SK-N-SH (cell line): ENCODE data around the gene HNF1A. TPM values are rescaled to one million over a fixed set of nuclear protein-coding genes. Genes with fewer than 3 reads are reported as not detected.

Experiments used
- CTCF ChIA-PET: fragments of 300-600, 350-600 bp; formaldehyde crosslinking; extraction: SDS; loops from one replicate; lab custom pipeline; 2021; lab: Yijun Ruan, JAX
- POLR2A ChIA-PET: fragments of 350-600 bp; sonication (Branson Sonifier 250); formaldehyde crosslinking; extraction: SDS; loops from one replicate; lab custom pipeline; 2020; ENCODE audit warnings: antibody characterized with exemption, inconsistent platforms; lab: Yijun Ruan, JAX
- DNase-seq: peaks from one replicate; pipeline ENCODE4 v3.0.0; 2012
- H2AFZ ChIP-seq: fragments of 200-600 bp; sonication (generic); 2 replicates; pipeline ENCODE4 v1.8.1; 2016; ENCODE audit warnings: antibody characterized with exemption, mild to moderate bottlenecking, low read depth
- H3F3A ChIP-seq: fragments of 200-600 bp; sonication (generic); replicated peaks from 2 replicates; pipeline ENCODE3; 2016; ENCODE audit warnings: antibody characterized with exemption, mild to moderate bottlenecking; ENCODE audit not compliant: insufficient read depth
- H3K27ac ChIP-seq, 2 experiments: fragments of 200-500 bp in 1 of 2; fragments of 200-600 bp in 1 of 2; sonication (Bioruptor generic) in 1 of 2; sonication (generic), shearing (Covaris generic) in 1 of 2; 2 replicates each; pipeline versions ENCODE4 v1.5.1 to v1.6.1; 2014 to 2016; ENCODE audit warnings: low read depth in 2 of 2, inconsistent platforms in 1 of 2, low read length in 1 of 2, mild to moderate bottlenecking in 1 of 2, mixed read lengths in 1 of 2
- H3K27me3 ChIP-seq: fragments of 200-600 bp; sonication (generic), shearing (Covaris generic); 2 replicates; pipeline ENCODE4 v1.6.1; 2016; ENCODE audit warnings: mixed run types; ENCODE audit not compliant: insufficient read depth
- H3K36me3 ChIP-seq, 2 experiments: fragments of 200-500 bp in 1 of 2; fragments of 200-600 bp in 1 of 2; sonication (Bioruptor generic) in 1 of 2; sonication (generic) in 1 of 2; replicated peaks in 1 of 2; 2 replicates each; pipeline versions ENCODE3 to v1.5.1; 2014 to 2016; ENCODE audit warnings: low read length in 1 of 2, mild to moderate bottlenecking in 1 of 2; ENCODE audit not compliant: insufficient read depth in 2 of 2, control insufficient read depth in 1 of 2
- H3K4me1 ChIP-seq, 2 experiments: fragments of 200-500 bp in 1 of 2; fragments of 200-600 bp in 1 of 2; sonication (Bioruptor generic) in 1 of 2; sonication (generic), shearing (Covaris generic) in 1 of 2; 2 replicates each; pipeline versions ENCODE4 v1.5.1 to v1.6.1; 2014 to 2016; ENCODE audit warnings: low read depth in 1 of 2, low read length in 1 of 2, mixed run types in 1 of 2; ENCODE audit not compliant: insufficient read depth in 2 of 2, control insufficient read depth in 1 of 2
- H3K4me2 ChIP-seq: fragments of 200-600 bp; sonication (generic), shearing (Covaris generic); 2 replicates; pipeline ENCODE4 v1.6.1; 2017; ENCODE audit warnings: mixed run types
- H3K4me3 ChIP-seq, 2 experiments: fragments of 200-500 bp in 1 of 2; fragments of 200-600 bp in 1 of 2; sonication (Bioruptor generic) in 1 of 2; sonication (generic), shearing (Covaris generic) in 1 of 2; 2 replicates each; pipeline versions ENCODE4 v1.5.1 to v1.8.1; 2014 to 2016; ENCODE audit warnings: low read depth in 2 of 2, inconsistent platforms in 1 of 2, low read length in 1 of 2, mild to moderate bottlenecking in 1 of 2, mixed read lengths in 1 of 2, moderate library complexity in 1 of 2
- H3K79me2 ChIP-seq: fragments of 200-600 bp; sonication (generic); 2 replicates; pipeline ENCODE4 v1.8.1; 2017; ENCODE audit warnings: mild to moderate bottlenecking; ENCODE audit not compliant: insufficient read depth
- H3K9ac ChIP-seq: fragments of 200-600 bp; sonication (generic); 2 replicates; pipeline ENCODE4 v1.6.1; 2017; ENCODE audit warnings: mixed run types
- H3K9me2 ChIP-seq: fragments of 200-600 bp; sonication (generic); 2 replicates; pipeline ENCODE4 v1.6.1; 2017; ENCODE audit warnings: mixed run types
- H3K9me3 ChIP-seq: fragments of 200-600 bp; sonication (generic); 2 replicates; pipeline ENCODE4 v1.6.1; 2017; ENCODE audit warnings: mixed run types, mild to moderate bottlenecking, moderate library complexity
- H4K20me1 ChIP-seq: fragments of 200-600 bp; sonication (generic); 2 replicates; pipeline ENCODE4 v1.6.1; 2017; ENCODE audit warnings: mild to moderate bottlenecking, mixed run types; ENCODE audit not compliant: insufficient read depth
- EP300 ChIP-seq, 2 experiments: IDR thresholded peaks; 2 replicates each; pipeline versions ENCODE4 v1.4.0 to v1.6.1; 2012; ENCODE audit warnings: borderline replicate concordance in 1 of 2, low read depth in 1 of 2, low read length in 1 of 2
- FOSL2 ChIP-seq: IDR thresholded peaks from 2 replicates; pipeline ENCODE4 v1.4.0; 2012; ENCODE audit warnings: low read depth, mild to moderate bottlenecking, moderate library complexity, borderline replicate concordance
- GATA2 ChIP-seq: sonication (generic); formaldehyde crosslinking; IDR thresholded peaks from 2 replicates; pipeline ENCODE4 v1.5.0; 2020; ENCODE audit warnings: mild to moderate bottlenecking, missing genetic modification reagents
- JUND ChIP-seq: IDR thresholded peaks from 2 replicates; pipeline ENCODE4 v1.4.0; 2012
- MXI1 ChIP-seq: IDR thresholded peaks from 2 replicates; pipeline ENCODE4 v1.6.1; 2012; ENCODE audit warnings: mild to moderate bottlenecking, low read depth, low read length, improper control_type of control experiment
- NFIC ChIP-seq: IDR thresholded peaks from 2 replicates; pipeline ENCODE4 v1.4.0; 2012; ENCODE audit warnings: borderline replicate concordance
- PBX3 ChIP-seq: IDR thresholded peaks from 2 replicates; pipeline ENCODE4; 2012
- RAD21 ChIP-seq: IDR thresholded peaks from 2 replicates; pipeline ENCODE4 v1.6.1; 2012; ENCODE audit warnings: mild to moderate bottlenecking, low read length
- REST ChIP-seq: IDR thresholded peaks from 2 replicates; pipeline ENCODE4 v1.6.1; 2012; ENCODE audit warnings: mild to moderate bottlenecking, low read depth, low read length, moderate library complexity
- TCF12 ChIP-seq: IDR thresholded peaks from 2 replicates; pipeline ENCODE4 v1.4.0; 2012
- WGBS: methylation state at CpG from one replicate; pipeline ENCODE4 v1.1.6; 2017; ENCODE audit warnings: low lambda C conversion rate; 5-methylcytosine and 5-hydroxymethylcytosine counted together
- polyA plus RNA-seq, 3 experiments: library from polyadenylated mRNA; depleted of rRNA; stranded (reverse); fragments of >200 nt; gene quantifications; 2 replicates each; pipeline ENCODE4 v1.2.3, GENCODE V29; 2012

The HNF1A gene
- polyA plus RNA-seq, 1 of the 3 experiments (the other 2 are of a cell fraction): not detected

- ChIA-PET CTCF (no interaction called here), POLR2A (no interaction called here)
- DNase-seq: no peak
- H3K4me3 ChIP-seq: no peak overlapping the region
- H3K27ac ChIP-seq: no peak overlapping the region
- H3F3A ChIP-seq: no peaks in the 10 kb centered on the region
- H3K36me3 ChIP-seq: no peaks in the 10 kb centered on the region
- H3K27me3 ChIP-seq: no peaks in the 10 kb centered on the region
- H2AFZ ChIP-seq: no peak overlapping the region
- H3K9me2 ChIP-seq: no peaks in the 10 kb centered on the region
- no peaks in the 10 kb centered on the region for H4K20me1 ChIP-seq
- no peak overlapping the region for H3K9ac ChIP-seq
- H3K9me3 ChIP-seq: no peaks in the 10 kb centered on the region
- peaks cover 0 to 22% of the 10 kb centered on the region in 2 experiments; a peak in 1 of 4 replicates for H3K4me1 ChIP-seq
- TF ChIP-seq NFIC (no peak), REST (no peak), GATA2 (CRISPR knock-in tag) (no peak), PBX3 (no peak)
- no peaks in the 10 kb centered on the region for H3K79me2 ChIP-seq
- WGBS: 83% methylated on average over 10 of the region's 10 CpGs
- no peak overlapping the region for H3K4me2 ChIP-seq
These were observed 52.4 kb downstream of the HNF1A start for GRCh38 chr12:121030576-121031212.

DNA sequence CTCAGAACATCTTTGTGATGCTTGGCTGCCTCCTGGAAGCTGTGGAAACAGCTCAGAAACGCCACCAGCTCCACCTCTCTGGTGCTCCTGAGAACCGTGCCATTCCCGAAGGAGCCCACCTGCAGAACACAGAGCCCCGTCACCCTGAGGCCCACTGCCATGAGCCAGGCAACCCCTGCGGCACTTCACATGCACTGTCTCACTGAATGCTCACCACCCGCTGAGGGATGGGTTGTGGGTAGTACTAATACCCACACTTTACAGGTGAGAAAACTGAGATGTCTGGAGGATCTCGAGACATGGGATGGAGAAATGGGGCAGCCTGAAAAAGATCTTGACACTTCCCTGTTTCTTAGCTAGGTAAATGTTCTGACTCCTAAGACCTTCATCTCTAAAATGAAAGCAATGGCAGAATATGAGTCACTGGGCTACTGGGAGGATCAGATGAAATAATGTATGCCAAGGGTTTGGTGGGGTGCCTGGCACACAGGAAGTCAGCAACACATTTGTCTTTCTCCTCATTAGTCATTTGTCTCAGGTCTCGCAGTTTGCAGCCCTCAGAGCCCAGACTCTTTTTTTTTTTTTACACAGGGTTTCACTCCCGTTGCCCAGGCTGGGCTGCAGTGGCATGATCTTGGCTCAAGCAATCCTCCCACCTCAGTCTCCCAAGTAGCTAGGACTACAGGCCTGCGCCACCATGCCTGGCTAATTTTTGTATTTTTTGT, 55.4 kb downstream of the HNF1A start:
- TF ChIP-seq JUND (peak; percentile 52; the same call in 1 of the 2 replicates), FOSL2 (peak; percentile 67; the same call in 1 of the 2 replicates), NFIC (0 out of 2 replicates have a peak, but pooled peaks have one; percentile 42), MXI1 (no peak), TCF12 (peak; percentile 52), PBX3 (peak; percentile 78), EP300 (IDR thresholded peaks at IDR 0.05; ENCODE audit: borderline replicate concordance in 1 of 2, low read depth in 1 of 2, low read length in 1 of 2) (0 out of 4 replicates have a peak, but pooled peaks of 1 of the 2 experiments have one; percentile 15), RAD21 (no peak)
- Histone ChIP-seq H3K9me3 (no peaks in the 10 kb centered on the region), H3K79me2 (no peaks in the 10 kb centered on the region), H2AFZ (peak overlapping the region; percentile 78), H4K20me1 (no peaks in the 10 kb centered on the region), H3K4me1 (peaks cover 4 to 36% of the 10 kb centered on the region in 2 experiments; a peak in 2 of 4 replicates), H3K9ac (peak overlapping the region; percentile 24; the same call in 1 of the 2 replicates), H3K36me3 (no peaks in the 10 kb centered on the region), H3K27ac (peak overlapping the region in 1 of 2 experiments; percentile 57; a peak in 2 of 4 replicates), H3K27me3 (no peaks in the 10 kb centered on the region), H3K4me3 (no peak overlapping the region), H3K4me2 (peak overlapping the region; percentile 41), H3F3A (peaks cover 8% of the 10 kb centered on the region), H3K9me2 (no peaks in the 10 kb centered on the region)
- ChIA-PET CTCF (interaction anchor here (0.9 to 1.2 kb wide), 2 partner anchors 29 to 385 kb away, joined by 3 to 4 read pairs; no protein-coding TSS in a partner anchor), POLR2A (no interaction called here)
- 70% methylated on average over 10 of the region's 10 CpGs for WGBS
- no peak for DNase-seq
